ENCODE measurements around the gene IRF2.

Gene IRF2

DNA sequence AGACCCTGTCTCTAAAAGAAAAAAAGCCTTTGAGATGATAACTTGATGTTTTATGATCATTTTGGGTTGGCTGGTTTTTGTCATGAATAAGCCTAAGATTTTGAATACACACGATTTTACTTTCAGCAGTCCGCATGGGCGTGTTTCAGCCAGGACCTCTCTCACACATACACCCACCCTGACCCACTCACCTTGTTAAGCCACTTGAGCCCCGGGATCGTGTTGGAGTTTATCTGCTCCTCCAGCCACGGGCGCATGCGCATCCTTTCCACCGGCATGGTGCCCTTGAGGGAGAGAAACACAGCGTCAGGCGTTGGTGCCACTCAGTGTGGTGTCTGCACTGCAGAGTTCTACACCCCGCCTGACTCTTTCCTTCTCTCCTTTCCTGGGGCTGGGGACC lies 45.6 kb downstream of the IRF2 start:
- no peak overlapping the region; the same call in 1 of the 2 replicates for H3K4me2 ChIP-seq
- no peak overlapping the region for H3K9ac ChIP-seq
- H4K20me1 ChIP-seq (ENCODE audit: insufficient read depth): no peaks in the 10 kb centered on the region
- no peak overlapping the region for H3K4me3 ChIP-seq (IDR thresholded peaks at IDR 0.05; ENCODE audit: insufficient read depth, low read depth, low read length)
- H3K79me2 ChIP-seq (ENCODE audit: insufficient read depth, low read depth): peaks cover 41% of the 10 kb centered on the region; the same call in 1 of the 2 replicates
- H2AFZ ChIP-seq (ENCODE audit: low read depth): no peak overlapping the region
- TF ChIP-seq, protein P1, sequence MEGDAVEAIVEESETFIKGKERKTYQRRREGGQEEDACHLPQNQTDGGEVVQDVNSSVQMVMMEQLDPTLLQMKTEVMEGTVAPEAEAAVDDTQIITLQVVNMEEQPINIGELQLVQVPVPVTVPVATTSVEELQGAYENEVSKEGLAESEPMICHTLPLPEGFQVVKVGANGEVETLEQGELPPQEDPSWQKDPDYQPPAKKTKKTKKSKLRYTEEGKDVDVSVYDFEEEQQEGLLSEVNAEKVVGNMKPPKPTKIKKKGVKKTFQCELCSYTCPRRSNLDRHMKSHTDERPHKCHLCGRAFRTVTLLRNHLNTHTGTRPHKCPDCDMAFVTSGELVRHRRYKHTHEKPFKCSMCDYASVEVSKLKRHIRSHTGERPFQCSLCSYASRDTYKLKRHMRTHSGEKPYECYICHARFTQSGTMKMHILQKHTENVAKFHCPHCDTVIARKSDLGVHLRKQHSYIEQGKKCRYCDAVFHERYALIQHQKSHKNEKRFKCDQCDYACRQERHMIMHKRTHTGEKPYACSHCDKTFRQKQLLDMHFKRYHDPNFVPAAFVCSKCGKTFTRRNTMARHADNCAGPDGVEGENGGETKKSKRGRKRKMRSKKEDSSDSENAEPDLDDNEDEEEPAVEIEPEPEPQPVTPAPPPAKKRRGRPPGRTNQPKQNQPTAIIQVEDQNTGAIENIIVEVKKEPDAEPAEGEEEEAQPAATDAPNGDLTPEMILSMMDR (conservative IDR thresholded peaks at IDR 0.05; ENCODE audit: low read depth, low read length): no peak
- no peaks in the 10 kb centered on the region for H3K27me3 ChIP-seq (ENCODE audit: insufficient read depth, low read depth)
- H3K36me3 ChIP-seq (ENCODE audit: insufficient read depth): no peaks in the 10 kb centered on the region; the same call in 1 of the 2 replicates
- peaks cover 44% of the 10 kb centered on the region for H3K4me1 ChIP-seq (ENCODE audit: low read depth, poor library complexity, severe bottlenecking)
- H3K27ac ChIP-seq: no peak overlapping the region

DNA sequence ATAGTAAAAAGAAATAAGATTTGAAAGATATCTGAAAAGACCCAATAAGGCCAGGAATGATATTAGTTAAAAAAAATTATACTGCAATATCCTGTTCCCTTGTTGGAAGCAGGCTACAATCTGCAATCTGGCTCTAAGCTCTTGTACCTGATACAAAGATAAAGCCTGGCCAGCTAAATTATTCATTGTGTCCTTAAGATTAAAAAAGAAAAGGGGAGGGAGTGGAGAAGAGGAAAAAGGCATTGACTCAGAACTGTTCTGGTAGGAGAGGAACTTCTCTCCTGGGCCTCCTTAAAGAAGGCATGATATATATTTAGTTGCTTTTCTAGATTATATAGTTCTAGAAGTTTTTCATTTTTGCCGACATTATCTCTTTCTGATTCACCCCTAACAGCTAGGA lies 46.7 kb downstream of the IRF2 start:
- Histone ChIP-seq H3K4me1 (ENCODE audit: low read depth, poor library complexity, severe bottlenecking) (peaks cover 55% of the 10 kb centered on the region), H3K4me2 (peak overlapping the region; percentile 11; the same call in 1 of the 2 replicates), H3K4me3 (IDR thresholded peaks at IDR 0.05; ENCODE audit: insufficient read depth, low read depth, low read length) (no peak overlapping the region), H3K36me3 (ENCODE audit: insufficient read depth) (no peaks in the 10 kb centered on the region), H3K27me3 (ENCODE audit: insufficient read depth, low read depth) (no peaks in the 10 kb centered on the region), H3K27ac (peak overlapping the region; percentile 2; the same call in 1 of the 2 replicates), H3K9ac (no peak overlapping the region; the same call in 1 of the 2 replicates), H2AFZ (ENCODE audit: low read depth) (no peak overlapping the region), H4K20me1 (ENCODE audit: insufficient read depth) (no peaks in the 10 kb centered on the region), H3K79me2 (ENCODE audit: insufficient read depth, low read depth) (peaks cover 44% of the 10 kb centered on the region; the same call in 1 of the 2 replicates)
- TF ChIP-seq, protein P1 (conservative IDR thresholded peaks at IDR 0.05; ENCODE audit: low read depth, low read length): no peak

DNA sequence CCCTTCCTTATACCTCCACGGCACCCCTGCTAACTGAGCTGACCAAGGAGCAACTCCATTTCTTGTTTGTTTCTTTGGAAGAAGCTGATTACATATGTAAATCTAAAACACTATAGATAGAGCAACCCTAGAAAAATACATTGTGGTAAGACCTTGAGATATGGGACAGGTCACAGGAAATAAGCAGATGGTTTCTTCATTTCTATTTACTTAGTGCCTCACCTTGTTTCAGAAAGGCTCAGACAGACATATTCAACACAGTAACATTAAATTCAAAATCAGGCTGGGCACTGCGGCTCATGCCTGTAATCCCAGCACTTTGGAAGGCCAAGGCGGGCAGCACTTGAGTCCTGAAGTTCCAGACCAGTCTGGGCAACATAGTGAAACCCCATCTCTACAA lies 47.3 kb downstream of the IRF2 start:
- peaks cover 61% of the 10 kb centered on the region for H3K4me1 ChIP-seq (ENCODE audit: low read depth, poor library complexity, severe bottlenecking)
- H3K9ac ChIP-seq: no peak overlapping the region
- H3K4me3 ChIP-seq (IDR thresholded peaks at IDR 0.05; ENCODE audit: insufficient read depth, low read depth, low read length): no peak overlapping the region
- H3K27me3 ChIP-seq (ENCODE audit: insufficient read depth, low read depth): no peaks in the 10 kb centered on the region
- peaks cover 44% of the 10 kb centered on the region; the same call in 1 of the 2 replicates for H3K79me2 ChIP-seq (ENCODE audit: insufficient read depth, low read depth)
- H4K20me1 ChIP-seq (ENCODE audit: insufficient read depth): no peaks in the 10 kb centered on the region
- peak overlapping the region; percentile 11; the same call in 1 of the 2 replicates for H3K4me2 ChIP-seq
- no peaks in the 10 kb centered on the region for H3K36me3 ChIP-seq (ENCODE audit: insufficient read depth)
- no peak overlapping the region for H2AFZ ChIP-seq (ENCODE audit: low read depth)
- peak overlapping the region; percentile 2; the same call in 1 of the 2 replicates for H3K27ac ChIP-seq
- TF ChIP-seq, protein P1 (conservative IDR thresholded peaks at IDR 0.05; ENCODE audit: low read depth, low read length): no peak

DNA sequence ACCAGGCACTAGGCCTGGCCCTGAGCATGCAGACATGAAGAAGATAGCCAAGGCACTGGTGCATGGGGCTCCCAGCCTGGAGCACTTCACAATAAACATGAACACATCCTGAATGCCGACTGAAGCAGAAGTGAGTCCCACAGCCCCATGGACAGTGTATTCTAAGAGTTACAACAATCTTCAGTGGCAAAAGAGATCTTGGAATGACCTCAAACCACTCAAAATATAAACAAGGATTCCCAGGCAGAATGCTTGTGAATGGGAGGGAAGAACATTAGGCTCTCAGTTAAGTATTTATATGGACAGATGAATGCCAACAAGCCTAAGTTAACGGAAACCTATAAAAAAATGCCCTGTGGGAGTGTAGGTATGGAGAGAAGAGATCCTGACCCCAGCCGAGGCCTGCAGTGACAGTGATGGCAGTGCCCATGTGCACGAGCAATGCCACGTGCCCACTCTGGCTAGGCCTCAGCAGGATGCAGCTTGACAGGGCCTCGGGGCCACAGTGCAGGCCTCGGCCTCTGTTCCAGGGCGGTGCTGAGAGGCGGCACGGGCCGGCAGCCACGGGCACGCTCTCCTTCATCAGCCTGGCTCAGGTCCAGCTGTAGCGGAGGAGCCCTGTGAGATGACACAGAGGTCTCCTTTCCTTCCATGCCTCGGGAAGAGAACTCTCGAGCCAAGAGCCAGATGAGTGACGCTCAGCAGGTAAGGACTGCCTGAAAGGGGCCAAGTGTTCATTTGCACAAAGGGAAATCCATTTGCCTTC lies 49.2 kb downstream of the IRF2 start:
- H3K9ac ChIP-seq: no peak overlapping the region
- H3K79me2 ChIP-seq (ENCODE audit: insufficient read depth, low read depth): peaks cover 30% of the 10 kb centered on the region; the same call in 1 of the 2 replicates
- H3K4me2 ChIP-seq: no peak overlapping the region
- H3K4me1 ChIP-seq (ENCODE audit: low read depth, poor library complexity, severe bottlenecking): peaks cover 80% of the 10 kb centered on the region
- no peaks in the 10 kb centered on the region for H3K36me3 ChIP-seq (ENCODE audit: insufficient read depth)
- no peak overlapping the region for H2AFZ ChIP-seq (ENCODE audit: low read depth)
- H3K27me3 ChIP-seq (ENCODE audit: insufficient read depth, low read depth): no peaks in the 10 kb centered on the region
- no peak overlapping the region for H3K27ac ChIP-seq
- no peak overlapping the region for H3K4me3 ChIP-seq (IDR thresholded peaks at IDR 0.05; ENCODE audit: insufficient read depth, low read depth, low read length)
- TF ChIP-seq, protein P1 (conservative IDR thresholded peaks at IDR 0.05; ENCODE audit: low read depth, low read length): no peak
- no peaks in the 10 kb centered on the region for H4K20me1 ChIP-seq (ENCODE audit: insufficient read depth)
